Fibroblast of skin of right biceps (primary cell): ENCODE results near the gene KDSR.

Experiments used
- DNase-seq: peaks from one replicate; pipeline ENCODE4 v3.0.0-alpha.2; 2013

The KDSR gene

GRCh38 chr18:63367053-63367953 is at the start of gene KDSR:
Gene KDSR (minus strand): TSS chr18:63367206. CDS start chr18:63367118, 88 bp downstream.
- DNase-seq, result peak; percentile 99

GRCh38 chr18:63412953-63413352 is 45.9 kb upstream of the KDSR start:
- DNase-seq, result no peak

- peak; percentile 69 for DNase-seq
These were observed 43.8 kb upstream of the KDSR start for GRCh38 chr18:63410792-63411191.

GRCh38 chr18:63409301-63409700 is 42.3 kb upstream of the KDSR start:
- DNase-seq, result no peak

GRCh38 chr18:63407734-63408133 is 40.7 kb upstream of the KDSR start:
- no peak for DNase-seq

GRCh38 chr18:63405986-63406385 is 39.0 kb upstream of the KDSR start:
- DNase-seq, result no peak

GRCh38 chr18:63402246-63403162 is 35.5 kb upstream of the KDSR start:
- no peak for DNase-seq

- DNase-seq, result no peak
These were observed 32.3 kb upstream of the KDSR start for GRCh38 chr18:63399300-63399699.

GRCh38 chr18:63397349-63397748 is 30.3 kb upstream of the KDSR start:
- DNase-seq, result no peak

GRCh38 chr18:63395503-63395902 is 28.5 kb upstream of the KDSR start:
- DNase-seq, result no peak

GRCh38 chr18:63394954-63395353 is 27.9 kb upstream of the KDSR start:
- DNase-seq, result no peak

GRCh38 chr18:63387861-63388260 is 20.9 kb upstream of the KDSR start:
- no peak for DNase-seq

- DNase-seq, result no peak
These were observed 15.8 kb upstream of the KDSR start for GRCh38 chr18:63382843-63383242.

GRCh38 chr18:63379639-63379962 is 12.6 kb upstream of the KDSR start:
- DNase-seq, result no peak

- no peak for DNase-seq
These were observed 12.1 kb upstream of the KDSR start for GRCh38 chr18:63378919-63379638.

- no peak for DNase-seq
These were observed 10.4 kb upstream of the KDSR start for GRCh38 chr18:63377275-63377980.

GRCh38 chr18:63376538-63376937 is 9.5 kb upstream of the KDSR start:
- peak; percentile 21 for DNase-seq

GRCh38 chr18:63374540-63374939 is 7.5 kb upstream of the KDSR start:
- DNase-seq, result peak; percentile 29

GRCh38 chr18:63373161-63373560 is 6.2 kb upstream of the KDSR start:
- DNase-seq, result no peak

GRCh38 chr18:63368611-63369010 is 1.6 kb upstream of the KDSR start:
- no peak for DNase-seq

GRCh38 chr18:63366213-63367052 is 573 bp downstream of the KDSR start:
- DNase-seq, result peak; percentile 83

- DNase-seq, result no peak
These were observed 1.2 kb downstream of the KDSR start for GRCh38 chr18:63365876-63366212.
